ENCODE data around the gene KCNF1. TPM values are rescaled to one million over a fixed set of nuclear protein-coding genes. Genes with fewer than 3 reads are reported as not detected.

Gene KCNF1
- total RNA-seq, 2 donors from 2014 or later = 5.2 to 17.0 TPM

DNA sequence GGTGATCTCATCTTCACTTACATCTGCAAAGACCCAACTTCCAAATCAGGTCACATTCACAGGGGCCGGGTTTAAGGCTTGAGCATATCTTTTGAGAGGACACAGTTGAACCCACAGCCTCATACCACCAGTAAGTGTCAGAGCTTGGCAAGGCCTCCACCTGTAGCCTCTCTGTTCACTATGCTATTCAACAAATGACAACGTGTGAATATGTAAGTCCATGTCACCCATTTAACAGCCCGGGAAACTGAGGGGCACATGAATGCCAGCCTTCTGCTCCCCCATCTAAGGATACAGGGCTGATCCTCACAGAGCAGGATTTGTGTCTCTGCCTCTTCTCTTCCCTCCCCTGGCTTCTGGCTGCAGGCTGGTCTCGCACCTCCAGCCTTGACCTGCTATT lies 3.5 kb upstream of the KCNF1 start:
- Histone ChIP-seq H3K9ac (ENCODE audit: extremely low read depth, low read length, poor library complexity, severe bottlenecking) (no peak overlapping the region), H3K27me3 (ENCODE audit: control insufficient read depth, insufficient read depth, low read length, poor library complexity, severe bottlenecking) (peaks cover 9% of the 10 kb centered on the region), H3K27ac (ENCODE audit: low read depth, low read length) (no peak overlapping the region), H3K36me3 (ENCODE audit: control insufficient read depth, insufficient read depth, low read length) (no peaks in the 10 kb centered on the region), H3K9me3 (ENCODE audit: control insufficient read depth, low read length) (peaks cover 11% of the 10 kb centered on the region), H3K4me1 (ENCODE audit: control insufficient read depth, insufficient read depth, low read length) (peaks cover 6% of the 10 kb centered on the region), H3K4me3 (ENCODE audit: low read length) (no peak overlapping the region)
- peaks cover 10% of the 10 kb centered on the region for H3K27me3 Mint-ChIP-seq (ENCODE audit: insufficient read depth)
- H3K4me3 Mint-ChIP-seq = no peak overlapping the region
- WGBS, 2 experiments (ENCODE audit: insufficient coverage in 1 of 2, insufficient read length in 1 of 2) = 92 to 96% methylated on average over 4 of the region's 4 CpGs
- H3K36me3 Mint-ChIP-seq (ENCODE audit: low read depth) = peaks cover 9% of the 10 kb centered on the region
- TF ChIP-seq, protein P1, sequence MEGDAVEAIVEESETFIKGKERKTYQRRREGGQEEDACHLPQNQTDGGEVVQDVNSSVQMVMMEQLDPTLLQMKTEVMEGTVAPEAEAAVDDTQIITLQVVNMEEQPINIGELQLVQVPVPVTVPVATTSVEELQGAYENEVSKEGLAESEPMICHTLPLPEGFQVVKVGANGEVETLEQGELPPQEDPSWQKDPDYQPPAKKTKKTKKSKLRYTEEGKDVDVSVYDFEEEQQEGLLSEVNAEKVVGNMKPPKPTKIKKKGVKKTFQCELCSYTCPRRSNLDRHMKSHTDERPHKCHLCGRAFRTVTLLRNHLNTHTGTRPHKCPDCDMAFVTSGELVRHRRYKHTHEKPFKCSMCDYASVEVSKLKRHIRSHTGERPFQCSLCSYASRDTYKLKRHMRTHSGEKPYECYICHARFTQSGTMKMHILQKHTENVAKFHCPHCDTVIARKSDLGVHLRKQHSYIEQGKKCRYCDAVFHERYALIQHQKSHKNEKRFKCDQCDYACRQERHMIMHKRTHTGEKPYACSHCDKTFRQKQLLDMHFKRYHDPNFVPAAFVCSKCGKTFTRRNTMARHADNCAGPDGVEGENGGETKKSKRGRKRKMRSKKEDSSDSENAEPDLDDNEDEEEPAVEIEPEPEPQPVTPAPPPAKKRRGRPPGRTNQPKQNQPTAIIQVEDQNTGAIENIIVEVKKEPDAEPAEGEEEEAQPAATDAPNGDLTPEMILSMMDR (conservative IDR thresholded peaks at IDR 0.05) = no peak
- H3K27ac Mint-ChIP-seq = no peak overlapping the region
- H3K9me3 Mint-ChIP-seq = peaks cover 20% of the 10 kb centered on the region
- DNase-seq = no peak
- H3K4me1 Mint-ChIP-seq = peaks cover 33% of the 10 kb centered on the region

DNA sequence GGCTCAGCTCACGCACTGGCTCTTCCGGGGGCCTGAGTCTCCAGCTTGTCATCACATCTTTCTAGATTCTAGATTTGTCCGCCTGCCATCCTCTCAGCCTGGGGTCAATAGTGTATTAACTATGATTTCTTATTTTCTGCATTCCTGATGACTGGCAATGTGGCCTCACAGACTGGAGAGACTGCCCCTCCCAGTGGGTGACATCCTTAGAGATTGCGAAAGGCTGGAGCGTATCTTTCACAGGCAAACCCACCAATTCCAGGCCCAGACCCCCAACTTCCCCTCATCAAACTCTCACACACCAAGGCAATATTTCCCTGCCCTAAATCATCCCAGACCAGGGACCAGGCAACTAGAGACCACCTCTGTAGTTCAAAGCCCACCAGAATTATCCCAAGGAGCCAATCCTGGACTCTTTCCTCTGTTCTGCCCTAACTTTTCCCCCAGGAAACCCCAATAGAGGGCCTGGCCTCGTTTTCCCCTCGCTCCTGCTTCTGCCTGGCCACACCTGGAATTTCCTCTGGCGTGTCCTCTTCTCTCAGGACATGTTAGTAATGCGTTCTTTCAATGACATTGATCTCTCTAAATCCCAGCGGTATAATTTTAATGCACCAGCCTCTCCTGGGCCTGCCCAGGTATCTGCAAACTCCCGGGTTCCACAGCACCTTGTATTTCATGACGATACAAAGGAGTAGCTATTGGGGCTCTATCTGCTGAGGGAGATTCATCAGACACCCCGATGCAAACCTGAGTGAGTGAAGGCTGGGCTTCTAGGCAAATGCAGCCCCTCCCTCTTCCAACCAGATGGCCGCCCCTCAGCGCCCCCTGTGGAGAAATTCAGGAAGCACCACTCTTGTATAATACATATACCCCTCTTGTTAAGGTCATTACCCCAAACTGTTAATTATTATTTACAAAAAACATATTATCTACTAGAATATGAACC lies 2.4 kb upstream of the KCNF1 start:
- H3K27me3 Mint-ChIP-seq (ENCODE audit: insufficient read depth) = peaks cover 16% of the 10 kb centered on the region
- no peak overlapping the region for H3K4me3 Mint-ChIP-seq
- no peaks in the 10 kb centered on the region for H3K36me3 ChIP-seq (ENCODE audit: control insufficient read depth, insufficient read depth, low read length)
- H3K4me1 Mint-ChIP-seq = peaks cover 36% of the 10 kb centered on the region
- peak overlapping the region; percentile 76 for H3K27ac Mint-ChIP-seq
- peak; percentile 92 for DNase-seq
- H3K9me3 Mint-ChIP-seq = peaks cover 13% of the 10 kb centered on the region
- H3K4me1 ChIP-seq (ENCODE audit: control insufficient read depth, insufficient read depth, low read length) = peaks cover 6% of the 10 kb centered on the region
- TF ChIP-seq, protein P1 (conservative IDR thresholded peaks at IDR 0.05) = peak; percentile 91
- peaks cover 6% of the 10 kb centered on the region for H3K9me3 ChIP-seq (ENCODE audit: control insufficient read depth, low read length)
- WGBS, 2 experiments (ENCODE audit: insufficient coverage in 1 of 2, insufficient read length in 1 of 2) = 64 to 66% methylated on average over 9 to 15 of the region's 15 CpGs
- H3K27ac ChIP-seq (ENCODE audit: low read depth, low read length) = no peak overlapping the region
- no peak overlapping the region for H3K9ac ChIP-seq (ENCODE audit: extremely low read depth, low read length, poor library complexity, severe bottlenecking)
- no peak overlapping the region for H3K4me3 ChIP-seq (ENCODE audit: low read length)
- peaks cover 11% of the 10 kb centered on the region for H3K27me3 ChIP-seq (ENCODE audit: control insufficient read depth, insufficient read depth, low read length, poor library complexity, severe bottlenecking)
- H3K36me3 Mint-ChIP-seq (ENCODE audit: low read depth) = peaks cover 6% of the 10 kb centered on the region

DNA sequence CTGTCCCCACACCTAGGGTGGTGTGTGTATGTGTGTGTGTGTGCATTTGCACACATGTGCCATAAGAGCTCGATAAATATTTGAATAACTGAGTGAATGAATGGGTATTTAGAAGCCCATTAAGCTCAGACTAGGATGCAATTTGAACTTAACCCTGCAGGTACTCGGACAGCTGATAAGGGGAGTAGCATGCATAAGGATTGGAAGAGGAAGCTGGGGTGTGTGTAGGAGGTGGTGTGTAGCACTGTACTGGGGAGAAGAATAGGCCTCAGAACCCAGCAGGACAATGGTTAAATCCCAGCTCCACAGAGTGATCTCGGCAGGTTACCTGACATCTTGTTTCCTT lies 1.8 kb upstream of the KCNF1 start:
- WGBS, 2 experiments (ENCODE audit: insufficient coverage in 1 of 2, insufficient read length in 1 of 2) = 25 to 51% methylated on average over 2 to 3 of the region's 3 CpGs
- peaks cover 16% of the 10 kb centered on the region for H3K27me3 Mint-ChIP-seq (ENCODE audit: insufficient read depth)
- Histone ChIP-seq H3K27ac (ENCODE audit: low read depth, low read length) (no peak overlapping the region), H3K36me3 (ENCODE audit: control insufficient read depth, insufficient read depth, low read length) (no peaks in the 10 kb centered on the region), H3K4me1 (ENCODE audit: control insufficient read depth, insufficient read depth, low read length) (peaks cover 6% of the 10 kb centered on the region), H3K9ac (ENCODE audit: extremely low read depth, low read length, poor library complexity, severe bottlenecking) (no peak overlapping the region), H3K4me3 (ENCODE audit: low read length) (no peak overlapping the region), H3K9me3 (ENCODE audit: control insufficient read depth, low read length) (no peaks in the 10 kb centered on the region), H3K27me3 (ENCODE audit: control insufficient read depth, insufficient read depth, low read length, poor library complexity, severe bottlenecking) (peaks cover 11% of the 10 kb centered on the region)
- peak; percentile 66 for DNase-seq
- H3K4me3 Mint-ChIP-seq = no peak overlapping the region
- peaks cover 7% of the 10 kb centered on the region for H3K9me3 Mint-ChIP-seq
- H3K27ac Mint-ChIP-seq = peak overlapping the region; percentile 76
- TF ChIP-seq, protein P1 (conservative IDR thresholded peaks at IDR 0.05) = peak; percentile 56
- peaks cover 42% of the 10 kb centered on the region for H3K4me1 Mint-ChIP-seq
- peaks cover 3% of the 10 kb centered on the region for H3K36me3 Mint-ChIP-seq (ENCODE audit: low read depth)

All from endodermal cell (in vitro differentiated cells).